OCI-LY1 (cell line): ENCODE data around the gene NRP1.

Experiments
- H2AFZ ChIP-seq: fragments of 200-600 bp; sonication (generic), shearing (Covaris generic); 2 replicates; pipeline ENCODE4 v1.6.0; 2014; ENCODE audit warnings: antibody characterized with exemption, mild to moderate bottlenecking, low read length
- H3F3A ChIP-seq: fragments of 200-600 bp; sonication (generic), shearing (Covaris generic); 2 replicates; pipeline ENCODE4 v1.6.0; 2014; ENCODE audit warnings: mild to moderate bottlenecking, antibody characterized with exemption, low read length, moderate library complexity; ENCODE audit not compliant: insufficient read depth
- H3K27ac ChIP-seq: fragments of 200-600 bp; sonication (generic); 2 replicates; pipeline ENCODE4 v1.5.1; 2014; ENCODE audit warnings: low read length, mixed run types, mild to moderate bottlenecking, low read depth; ENCODE audit not compliant: poor library complexity, severe bottlenecking
- H3K27me3 ChIP-seq: fragments of 200-600 bp; sonication (generic); 2 replicates; pipeline ENCODE4 v1.6.0; 2014; ENCODE audit warnings: antibody characterized with exemption, mild to moderate bottlenecking, low read length, moderate library complexity; ENCODE audit not compliant: insufficient read depth
- H3K36me3 ChIP-seq: fragments of 200-600 bp; sonication (generic); 2 replicates; pipeline ENCODE4 v1.6.1; 2014; ENCODE audit warnings: mild to moderate bottlenecking, antibody characterized with exemption, low read length, moderate library complexity, mixed read lengths; ENCODE audit not compliant: insufficient read depth
- H3K4me1 ChIP-seq: fragments of 200-600 bp; sonication (generic); 2 replicates; pipeline ENCODE4 v1.5.1; 2014; ENCODE audit warnings: mild to moderate bottlenecking, low read length, moderate library complexity; ENCODE audit not compliant: insufficient read depth, severe bottlenecking
- H3K4me2 ChIP-seq: fragments of 200-600 bp; sonication (generic), shearing (Covaris generic); 2 replicates; pipeline ENCODE4 v1.6.1; 2014; ENCODE audit warnings: low read length
- H3K4me3 ChIP-seq: fragments of 200-600 bp; sonication (generic); 2 replicates; pipeline ENCODE4 v1.5.1; 2014; ENCODE audit warnings: low read length, low read depth, mild to moderate bottlenecking, mixed read lengths; ENCODE audit not compliant: poor library complexity, severe bottlenecking
- H3K79me2 ChIP-seq: fragments of 200-600 bp; shearing (Covaris generic); 2 replicates; pipeline ENCODE4 v1.6.1; 2016; ENCODE audit warnings: mixed run types, low read length, mixed read lengths; ENCODE audit not compliant: insufficient read depth
- H3K9ac ChIP-seq: fragments of 200-600 bp; sonication (generic), shearing (Covaris generic); 2 replicates; pipeline ENCODE4 v1.6.1; 2014; ENCODE audit warnings: mild to moderate bottlenecking, low read length, mixed read lengths
- H3K9me2 ChIP-seq: fragments of 200-600 bp; sonication (generic), shearing (Covaris generic); 2 replicates; pipeline ENCODE4 v1.6.1; 2014; ENCODE audit warnings: low read depth, mild to moderate bottlenecking, low read length, mixed read lengths
- H3K9me3 ChIP-seq: fragments of 200-600 bp; shearing (Covaris generic); 2 replicates; pipeline ENCODE4 v1.6.1; 2014; ENCODE audit warnings: low read length, mixed read lengths
- H4K20me1 ChIP-seq: fragments of 200-600 bp; sonication (generic), shearing (Covaris generic); 2 replicates; pipeline ENCODE4 v1.6.0; 2016; ENCODE audit warnings: mild to moderate bottlenecking, low read length; ENCODE audit not compliant: insufficient read depth
- CTCF ChIP-seq: fragments of 200-600 bp; sonication (generic), shearing (Covaris generic); IDR thresholded peaks from 2 replicates; pipeline ENCODE4 v1.5.1; 2017; ENCODE audit warnings: mild to moderate bottlenecking, antibody characterized with exemption, low read length, moderate library complexity, mixed read lengths
- EZH2 ChIP-seq: fragments of 200-600 bp; sonication (generic), shearing (Covaris generic); IDR thresholded peaks from 2 replicates; pipeline ENCODE4 v1.8.0; 2017; ENCODE audit warnings: borderline replicate concordance, mixed run types, mild to moderate bottlenecking, antibody characterized with exemption, low read length, moderate library complexity, mixed read lengths

NRP1 gene

DNA sequence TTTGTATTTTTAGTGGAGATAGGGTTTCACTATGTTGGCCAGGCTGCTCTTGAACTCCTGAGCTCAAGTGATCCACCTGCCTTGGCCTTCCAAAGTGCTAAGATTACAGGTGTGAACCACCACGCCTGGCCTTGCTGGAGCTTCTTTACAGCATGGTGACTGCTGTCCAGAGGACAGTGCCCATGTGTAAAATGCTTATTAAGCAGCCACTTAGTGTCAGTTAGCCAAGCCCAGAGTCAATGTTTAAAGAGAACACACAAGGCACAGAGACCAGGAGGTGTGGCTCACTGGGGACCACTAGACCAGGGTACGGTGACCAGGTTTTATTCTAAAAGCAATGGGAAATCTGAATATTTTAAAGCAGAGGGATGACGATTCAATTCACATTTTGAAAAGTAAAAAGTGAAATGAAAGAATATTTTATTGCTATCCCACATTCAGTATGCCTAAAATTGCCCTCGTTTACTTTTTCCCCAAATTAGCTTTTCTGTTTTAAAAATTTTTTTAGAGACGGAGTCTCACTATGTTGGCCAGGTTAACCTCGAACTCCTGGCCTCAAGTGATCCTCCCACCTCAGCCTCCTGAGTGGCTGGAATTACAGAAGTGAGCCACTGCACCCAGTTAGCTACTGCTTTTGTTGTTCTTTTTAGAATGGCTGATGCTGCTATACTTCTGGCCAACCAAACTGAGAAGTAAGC lies 172.8 kb downstream of the NRP1 start:
- no peak overlapping the region for H3K9ac ChIP-seq
- no peak overlapping the region for H3K4me2 ChIP-seq
- no peaks in the 10 kb centered on the region for H3K9me2 ChIP-seq
- no peaks in the 10 kb centered on the region for H3K79me2 ChIP-seq
- H3F3A ChIP-seq, result no peaks in the 10 kb centered on the region
- no peaks in the 10 kb centered on the region for H3K9me3 ChIP-seq
- H3K4me1 ChIP-seq, result no peaks in the 10 kb centered on the region
- H3K27ac ChIP-seq, result no peak overlapping the region
- no peak overlapping the region for H3K4me3 ChIP-seq
- no peak overlapping the region for H2AFZ ChIP-seq
- H3K36me3 ChIP-seq, result no peaks in the 10 kb centered on the region
- TF ChIP-seq CTCF (no peak), EZH2 (no peak)
- no peaks in the 10 kb centered on the region for H3K27me3 ChIP-seq
- H4K20me1 ChIP-seq, result no peaks in the 10 kb centered on the region

DNA sequence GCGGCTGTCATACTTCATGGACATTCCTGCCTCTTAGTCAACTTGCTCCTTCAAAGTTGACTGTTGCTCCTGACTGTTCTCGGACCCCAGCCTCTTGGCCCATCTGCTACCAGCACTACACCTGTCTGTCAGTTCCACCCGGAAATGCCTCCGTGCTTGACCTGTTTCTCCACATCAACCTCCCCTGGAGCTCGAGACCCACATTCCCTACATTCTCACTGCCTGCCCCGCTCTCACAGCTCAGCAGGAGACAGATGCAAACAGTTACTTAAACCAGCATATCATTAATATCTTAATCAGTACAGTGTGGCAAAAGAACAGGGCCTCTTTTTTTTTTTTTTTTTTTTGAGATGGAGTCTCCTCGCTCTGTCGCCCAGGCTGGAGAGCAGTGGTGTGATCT lies 174.3 kb downstream of the NRP1 start:
- H3K4me3 ChIP-seq, result no peak overlapping the region
- H3K9me2 ChIP-seq, result no peaks in the 10 kb centered on the region
- no peaks in the 10 kb centered on the region for H3K36me3 ChIP-seq
- TF ChIP-seq EZH2 (no peak), CTCF (no peak)
- no peaks in the 10 kb centered on the region for H3F3A ChIP-seq
- H3K4me2 ChIP-seq, result no peak overlapping the region
- H3K27ac ChIP-seq, result no peak overlapping the region
- H3K9ac ChIP-seq, result no peak overlapping the region
- H3K4me1 ChIP-seq, result no peaks in the 10 kb centered on the region
- no peaks in the 10 kb centered on the region for H4K20me1 ChIP-seq
- H2AFZ ChIP-seq, result no peak overlapping the region
- H3K79me2 ChIP-seq, result no peaks in the 10 kb centered on the region
- H3K9me3 ChIP-seq, result no peaks in the 10 kb centered on the region
- H3K27me3 ChIP-seq, result no peaks in the 10 kb centered on the region

GRCh38 chr10:33157103-33157502 lies 177.4 kb downstream of the NRP1 start:
- no peak overlapping the region for H3K4me2 ChIP-seq
- no peak overlapping the region for H3K9ac ChIP-seq
- no peaks in the 10 kb centered on the region for H3K4me1 ChIP-seq
- H3K36me3 ChIP-seq, result no peaks in the 10 kb centered on the region
- H3K4me3 ChIP-seq, result no peak overlapping the region
- no peaks in the 10 kb centered on the region for H4K20me1 ChIP-seq
- no peaks in the 10 kb centered on the region for H3F3A ChIP-seq
- no peaks in the 10 kb centered on the region for H3K9me2 ChIP-seq
- no peaks in the 10 kb centered on the region for H3K9me3 ChIP-seq
- no peak for TF ChIP-seq CTCF
- TF ChIP-seq EZH2, result no peak
- H2AFZ ChIP-seq, result no peak overlapping the region
- H3K27ac ChIP-seq, result no peak overlapping the region
- H3K27me3 ChIP-seq, result no peaks in the 10 kb centered on the region
- H3K79me2 ChIP-seq, result no peaks in the 10 kb centered on the region
